Tibial artery (tissue), 4 donors: ENCODE results near the gene DHODH.

Experiments used
- DNase-seq, 2 donors: peaks; one replicate each; pipeline ENCODE4 v3.0.0-alpha.2; 2019
- H3K27ac ChIP-seq, 2 donors: fragments of 200-600 bp; sonication (generic) in 1 of 2; 1 replicate in 1 of 2; 2 replicates in 1 of 2; pipeline ENCODE4 v1.5.1; 2018 to 2019; ENCODE audit warnings: mild to moderate bottlenecking in 1 of 2
- H3K27me3 ChIP-seq, 2 donors: fragments of 200-600 bp; sonication (generic) in 1 of 2; one replicate each; pipeline versions ENCODE4 v1.5.1 to v1.6.0; 2016 to 2019
- H3K36me3 ChIP-seq, 3 donors: fragments of 200-600 bp; sonication (generic) in 2 of 3; one replicate each; pipeline ENCODE4 v1.5.1; 2016 to 2019; ENCODE audit warnings: mild to moderate bottlenecking in 2 of 3
- H3K4me1 ChIP-seq, 4 donors: fragments of 200-600 bp; sonication (generic) in 2 of 4; 1 replicate in 3 of 4; 2 replicates in 1 of 4; pipeline ENCODE4 v1.5.1; 2016 to 2019
- H3K4me3 ChIP-seq, 2 donors: fragments of 200-600 bp; sonication (generic) in 1 of 2; 1 replicate in 1 of 2; 2 replicates in 1 of 2; pipeline ENCODE4 v1.5.1; 2018 to 2019; ENCODE audit warnings: mild to moderate bottlenecking in 2 of 2
- H3K9me3 ChIP-seq, 3 donors: fragments of 200-600 bp; sonication (generic) in 1 of 3; one replicate each; pipeline ENCODE4 v1.5.1; 2016 to 2019
- CTCF ChIP-seq, 2 experiments: fragments of 200-600 bp in 1 of 2; fragments of 450-650 bp in 1 of 2; IDR thresholded peaks; one replicate each; pipeline ENCODE4 v1.5.1; 2017 to 2019; ENCODE audit warnings: antibody characterized with exemption in 2 of 2, mild to moderate bottlenecking in 1 of 2, moderate library complexity in 1 of 2
- intact Hi-C: fragments of 100-400 bp; cut with DNase I; formaldehyde crosslinking; loops from one replicate; pipeline ENCODE4 v1.15.0; 2023; ENCODE audit warnings: low total_unique reads

Gene DHODH

GRCh38 chr16:71969353-71969752 lies 39.2 kb upstream of the DHODH start:
- Histone ChIP-seq H3K9me3 (no peaks in the 10 kb centered on the region), H3K27ac (no peak overlapping the region), H3K36me3 (no peaks in the 10 kb centered on the region), H3K4me3 (no peak overlapping the region), H3K27me3 (peaks cover 0 to 4% of the 10 kb centered on the region in 2 donors), H3K4me1 (no peaks in the 10 kb centered on the region)
- TF ChIP-seq CTCF (IDR thresholded peaks at IDR 0.05), result no peak
- intact Hi-C loops, result no loop called here
- no peak for DNase-seq

GRCh38 chr16:71971571-71971970 lies 37.0 kb upstream of the DHODH start:
- H3K36me3 ChIP-seq, result no peaks in the 10 kb centered on the region
- intact Hi-C loops, result no loop called here

GRCh38 chr16:71972356-71972755 lies 36.2 kb upstream of the DHODH start:
- Histone ChIP-seq H3K36me3 (no peaks in the 10 kb centered on the region), H3K27me3 (peaks cover 0 to 1% of the 10 kb centered on the region in 2 donors), H3K27ac (no peak overlapping the region), H3K4me1 (no peaks in the 10 kb centered on the region), H3K4me3 (no peak overlapping the region), H3K9me3 (no peaks in the 10 kb centered on the region)
- intact Hi-C loops, result no loop called here
- no peak for TF ChIP-seq CTCF (IDR thresholded peaks at IDR 0.05)
- DNase-seq, result no peak

More at GRCh38 chr16:71971571-71971970, 37.0 kb upstream of the DHODH start:
- Histone ChIP-seq H3K4me1 (no peaks in the 10 kb centered on the region), H3K27ac (no peak overlapping the region), H3K27me3 (peaks cover 0 to 4% of the 10 kb centered on the region in 2 donors), H3K4me3 (no peak overlapping the region), H3K9me3 (no peaks in the 10 kb centered on the region)
- no peak for DNase-seq
- no peak for TF ChIP-seq CTCF (IDR thresholded peaks at IDR 0.05)

GRCh38 chr16:71973001-71973400 lies 35.5 kb upstream of the DHODH start:
- DNase-seq, result no peak
- Histone ChIP-seq H3K4me3 (no peak overlapping the region), H3K4me1 (no peaks in the 10 kb centered on the region), H3K36me3 (no peaks in the 10 kb centered on the region), H3K9me3 (no peaks in the 10 kb centered on the region), H3K27ac (no peak overlapping the region), H3K27me3 (no peaks in the 10 kb centered on the region)
- TF ChIP-seq CTCF (IDR thresholded peaks at IDR 0.05), result no peak
- intact Hi-C loops, result no loop called here

GRCh38 chr16:71974068-71974818 lies 34.3 kb upstream of the DHODH start:
- no peak overlapping the region for H3K4me3 ChIP-seq
- no peaks in the 10 kb centered on the region for H3K9me3 ChIP-seq
- intact Hi-C loops, result no loop called here
- H3K36me3 ChIP-seq, result no peaks in the 10 kb centered on the region
- no peak for DNase-seq
- no peak overlapping the region for H3K27ac ChIP-seq
- no peaks in the 10 kb centered on the region for H3K27me3 ChIP-seq
- no peaks in the 10 kb centered on the region for H3K4me1 ChIP-seq
- TF ChIP-seq CTCF (IDR thresholded peaks at IDR 0.05), result no peak
